ENCODE data around the gene ATP6V1C2.
A peak's percentile ranks its signal among the peaks of the same experiment; 100 is the strongest.

Gene ATP6V1C2

GRCh38 chr2:10717628-10718027 lies 3.8 kb upstream of the ATP6V1C2 start:
- DNase-seq = peak; percentile 25
- Histone ChIP-seq H3K36me3 (replicated peaks) (no peaks in the 10 kb centered on the region), H3K27me3 (replicated peaks) (peaks cover 27% of the 10 kb centered on the region), H3K4me3 (ENCODE audit: low read depth, low read length) (no peak overlapping the region), H3K27ac (no peak overlapping the region)
- in situ Hi-C loops (cut with HindIII; ENCODE audit: low pct_ligation_motif_present, low sequenced_read_pairs) = no loop called here
- TF ChIP-seq CTCF (IDR thresholded peaks at IDR 0.05; ENCODE audit: low read depth, low read length, missing control alignments) = no peak

GRCh38 chr2:10720306-10720705 lies 1.1 kb upstream of the ATP6V1C2 start:
- DNase-seq = no peak
- in situ Hi-C loops (cut with HindIII; ENCODE audit: low pct_ligation_motif_present, low sequenced_read_pairs) = no loop called here
- no peak overlapping the region for H3K27ac ChIP-seq
- H3K36me3 ChIP-seq (replicated peaks) = no peaks in the 10 kb centered on the region
- TF ChIP-seq CTCF (IDR thresholded peaks at IDR 0.05; ENCODE audit: low read depth, low read length, missing control alignments) = no peak
- no peak overlapping the region for H3K4me3 ChIP-seq (ENCODE audit: low read depth, low read length)
- peaks cover 37% of the 10 kb centered on the region for H3K27me3 ChIP-seq (replicated peaks)

- DNase-seq = no peak
- no peak for TF ChIP-seq CTCF (IDR thresholded peaks at IDR 0.05; ENCODE audit: low read depth, low read length, missing control alignments)
- H3K4me3 ChIP-seq (ENCODE audit: low read depth, low read length) = no peak overlapping the region
- in situ Hi-C loops (cut with HindIII; ENCODE audit: low pct_ligation_motif_present, low sequenced_read_pairs) = no loop called here
- H3K36me3 ChIP-seq (replicated peaks) = no peaks in the 10 kb centered on the region
- peaks cover 37% of the 10 kb centered on the region for H3K27me3 ChIP-seq (replicated peaks)
- no peak overlapping the region for H3K27ac ChIP-seq
Measured at GRCh38 chr2:10720947-10721395, 459 bp upstream of the ATP6V1C2 start.

- no peak overlapping the region for H3K4me3 ChIP-seq (ENCODE audit: low read depth, low read length)
- no peaks in the 10 kb centered on the region for H3K36me3 ChIP-seq (replicated peaks)
- in situ Hi-C loops (cut with HindIII; ENCODE audit: low pct_ligation_motif_present, low sequenced_read_pairs) = no loop called here
- H3K27ac ChIP-seq = no peak overlapping the region
- no peak for DNase-seq
- TF ChIP-seq CTCF (IDR thresholded peaks at IDR 0.05; ENCODE audit: low read depth, low read length, missing control alignments) = no peak
- H3K27me3 ChIP-seq (replicated peaks) = peaks cover 37% of the 10 kb centered on the region
Measured at GRCh38 chr2:10722252-10722825, 909 bp downstream of the ATP6V1C2 start.

GRCh38 chr2:10732924-10733565 lies 11.6 kb downstream of the ATP6V1C2 start:
- H3K27me3 ChIP-seq (replicated peaks) = no peaks in the 10 kb centered on the region

More at GRCh38 chr2:10732924-10733565, 11.6 kb downstream of the ATP6V1C2 start:
- no peak for DNase-seq
- Histone ChIP-seq H3K36me3 (replicated peaks) (no peaks in the 10 kb centered on the region), H3K27ac (no peak overlapping the region), H3K4me3 (ENCODE audit: low read depth, low read length) (no peak overlapping the region)
- no peak for TF ChIP-seq CTCF (IDR thresholded peaks at IDR 0.05; ENCODE audit: low read depth, low read length, missing control alignments)
- in situ Hi-C loops (cut with HindIII; ENCODE audit: low pct_ligation_motif_present, low sequenced_read_pairs) = no loop called here
